HCT116 (cell line): Measurements from ENCODE around the gene DDX24. TPM values are rescaled to one million over a fixed set of nuclear protein-coding genes. Genes with fewer than 3 reads are reported as not detected.

Experiments
- ATAC-seq: fragments of 200-7000 bp; cut with Tn5 transposase; 2 replicates; pipeline ENCODE4 v1.9.1; 2020; ENCODE audit warnings: mild to moderate bottlenecking, moderate library complexity
- BruUV-seq: library from RNA; stranded (reverse); fragments of 400-500 nt; replicated peaks from 2 replicates; lab custom pipeline; 2021; lab: Mats Ljungman, UMichigan
- CTCF ChIA-PET: fragments of 300-600 bp; sonication (Branson Sonifier 250); formaldehyde crosslinking; loops from one replicate; lab custom pipeline; 2021; ENCODE audit warnings: antibody characterized with exemption; lab: Charles Lee
- POLR2A ChIA-PET: fragments of 300-600, 350-600 bp; sonication (Branson Sonifier 250); formaldehyde crosslinking; loops from one replicate; lab custom pipeline; 2021; ENCODE audit warnings: antibody characterized with exemption; lab: Charles Lee
- RAD21 ChIA-PET, 2 experiments: fragments of 300-600 bp; sonication (Branson Sonifier 250); formaldehyde crosslinking; loops; one replicate each; lab custom pipeline; 2023; ENCODE audit warnings: low total read pairs in 2 of 2; ENCODE audit not compliant: uncharacterized antibody in 2 of 2, unreplicated experiment in 2 of 2, low non-redundant PET in 1 of 2; lab: Charles Lee
- DNase-seq: peaks from one replicate; pipeline ENCODE4 v3.0.0-alpha.2; 2010; ENCODE audit warnings: low read depth, low spot score
- H2AFZ ChIP-seq: fragments of 200-600 bp; shearing (Covaris generic), sonication (generic); 2 replicates; pipeline ENCODE4 v1.6.1; 2017; ENCODE audit warnings: low read depth, mixed run types, mixed read lengths, antibody characterized with exemption, low read length; ENCODE audit not compliant: poor library complexity, severe bottlenecking
- H3K27ac ChIP-seq: 2 replicates; pipeline ENCODE4 v1.5.1; 2012; ENCODE audit warnings: low read depth, low read length
- H3K27me3 ChIP-seq: fragments of 200-600 bp; sonication (generic); 2 replicates; pipeline ENCODE4 v1.6.1; 2016; ENCODE audit warnings: mixed run types, low read length, mixed read lengths; ENCODE audit not compliant: insufficient read depth
- H3K36me3 ChIP-seq, 2 experiments: fragments of 200-500 bp in 1 of 2; fragments of 200-600 bp in 1 of 2; sonication (Bioruptor generic) in 1 of 2; sonication (generic) in 1 of 2; 2 replicates each; pipeline versions ENCODE4 v1.5.1 to v1.6.1; 2014 to 2016; ENCODE audit warnings: low read length in 2 of 2, inconsistent platforms in 1 of 2, mixed read lengths in 1 of 2, mixed run types in 1 of 2; ENCODE audit not compliant: insufficient read depth in 2 of 2, control insufficient read depth in 1 of 2
- H3K4me1 ChIP-seq, 2 experiments: fragments of 200-600 bp in 1 of 2; sonication (generic) in 1 of 2; 2 replicates each; pipeline versions ENCODE4 v1.5.1 to v1.6.1; 2012 to 2017; ENCODE audit warnings: low read length in 2 of 2, inconsistent platforms in 1 of 2, mild to moderate bottlenecking in 1 of 2, mixed read lengths in 1 of 2, mixed run types in 1 of 2, moderate library complexity in 1 of 2; ENCODE audit not compliant: insufficient read depth in 2 of 2, control insufficient read depth in 1 of 2
- H3K4me2 ChIP-seq: fragments of 200-600 bp; sonication (generic); 2 replicates; pipeline ENCODE4 v1.6.1; 2017; ENCODE audit warnings: mixed run types, low read length, mixed read lengths
- H3K4me3 ChIP-seq, 2 experiments: fragments of 200-600 bp in 1 of 2; sonication (generic) in 1 of 2; replicated peaks in 1 of 2; 2 replicates each; pipeline ENCODE4 v1.5.1; 2011 to 2016; ENCODE audit warnings: low read length in 2 of 2, control low read depth in 1 of 2, low read depth in 1 of 2, mild to moderate bottlenecking in 1 of 2, mixed read lengths in 1 of 2, mixed run types in 1 of 2
- H3K79me2 ChIP-seq: fragments of 200-600 bp; sonication (generic); 2 replicates; pipeline ENCODE4 v1.6.1; 2017; ENCODE audit warnings: mild to moderate bottlenecking, mixed run types, low read length, moderate library complexity, mixed read lengths; ENCODE audit not compliant: insufficient read depth
- H3K9ac ChIP-seq: fragments of 200-600 bp; sonication (generic); 2 replicates; pipeline ENCODE4 v1.6.1; 2016; ENCODE audit warnings: low read length, mixed read lengths
- H3K9me2 ChIP-seq: fragments of 200-600 bp; sonication (generic), shearing (Covaris generic); 2 replicates; pipeline ENCODE4 v1.6.1; 2017; ENCODE audit warnings: mixed run types, mild to moderate bottlenecking, moderate library complexity; ENCODE audit not compliant: insufficient read depth
- H3K9me3 ChIP-seq, 2 experiments: fragments of 200-500 bp in 1 of 2; fragments of 200-600 bp in 1 of 2; sonication (Bioruptor generic) in 1 of 2; sonication (generic) in 1 of 2; 2 replicates each; pipeline ENCODE4 v1.6.1; 2014 to 2017; ENCODE audit warnings: low read length in 2 of 2, mixed read lengths in 2 of 2, inconsistent platforms in 1 of 2, low read depth in 1 of 2, mild to moderate bottlenecking in 1 of 2, mixed run types in 1 of 2, moderate library complexity in 1 of 2; ENCODE audit not compliant: control insufficient read depth in 1 of 2, insufficient read depth in 1 of 2
- H4K20me1 ChIP-seq: fragments of 200-600 bp; sonication (generic), shearing (Covaris generic); 2 replicates; pipeline ENCODE4 v1.6.1; 2017; ENCODE audit warnings: mixed run types, mild to moderate bottlenecking, moderate library complexity; ENCODE audit not compliant: insufficient read depth
- CBX3 ChIP-seq: IDR thresholded peaks from 2 replicates; pipeline ENCODE4 v1.6.1; 2012; ENCODE audit warnings: low read depth
- CEBPB ChIP-seq: IDR thresholded peaks from 2 replicates; pipeline ENCODE4 v1.6.1; 2012; ENCODE audit warnings: low read depth
- EZH2 ChIP-seq: fragments of 200-600 bp; sonication (generic); IDR thresholded peaks from 2 replicates; pipeline ENCODE4 v1.6.1; 2017; ENCODE audit warnings: antibody characterized with exemption, mixed run types
- EZH2phosphoT487 ChIP-seq: fragments of 200-600 bp; IDR thresholded peaks from 2 replicates; pipeline ENCODE4 v1.6.1; 2018; ENCODE audit warnings: antibody characterized with exemption, borderline replicate concordance
- FOSL1 ChIP-seq: IDR thresholded peaks from 2 replicates; pipeline ENCODE4 v1.6.1; 2012; ENCODE audit warnings: low read depth
- JUND ChIP-seq: IDR thresholded peaks from 2 replicates; pipeline ENCODE4 v1.6.1; 2012
- POLR2A ChIP-seq: IDR thresholded peaks from 2 replicates; pipeline ENCODE4 v1.7.0; 2011; ENCODE audit warnings: borderline replicate concordance; ENCODE audit not compliant: insufficient read depth, insufficient read length; ENCODE audit errors: extremely low read depth
- POLR2AphosphoS5 ChIP-seq: IDR thresholded peaks from 2 replicates; pipeline ENCODE4 v1.6.1; 2011; ENCODE audit warnings: mild to moderate bottlenecking, low read depth, low read length, moderate library complexity
- RAD21 ChIP-seq: IDR thresholded peaks from 2 replicates; pipeline ENCODE4 v1.6.1; 2012; ENCODE audit warnings: low read depth, mild to moderate bottlenecking
- SIN3A ChIP-seq: IDR thresholded peaks from 2 replicates; pipeline ENCODE4 v1.6.1; 2012; ENCODE audit warnings: low read depth
- SP1 ChIP-seq: IDR thresholded peaks from 2 replicates; pipeline ENCODE4 v1.6.1; 2012; ENCODE audit warnings: low read depth
- SRF ChIP-seq: IDR thresholded peaks from 2 replicates; pipeline ENCODE4 v1.6.1; 2012; ENCODE audit warnings: low read depth
- YY1 ChIP-seq: IDR thresholded peaks from 2 replicates; pipeline ENCODE4 v1.6.1; 2011; ENCODE audit warnings: low read length, low read depth, moderate library complexity, mild to moderate bottlenecking; ENCODE audit not compliant: insufficient replicate concordance; ENCODE audit errors: extremely low read depth
- ZFX ChIP-seq: fragments of 450-650 bp; IDR thresholded peaks from 2 replicates; pipeline ENCODE4 v1.6.1; 2017
- ZNF274 ChIP-seq: fragments of 200-500 bp; sonication (Bioruptor generic); IDR thresholded peaks from 2 replicates; pipeline ENCODE4 v1.6.1; 2014; ENCODE audit warnings: mild to moderate bottlenecking, low read depth, low read length, inconsistent platforms
- intact Hi-C: fragments of 100-400 bp; cut with micrococcal nuclease; formaldehyde crosslinking; loops from 2 replicates; pipeline ENCODE4 v1.10.0; 2022
- total RNA-seq: library from RNA; stranded (reverse); gene quantifications from one replicate; pipeline ENCODE4 v1.2.1, GENCODE V29; 2021; ENCODE audit not compliant: unreplicated experiment
- TF ChIP-seq, protein P1 (sequence below): IDR thresholded peaks from 2 replicates; pipeline ENCODE4 v1.6.1; 2012; ENCODE audit warnings: low read depth
- TF ChIP-seq, protein P2 (sequence below): IDR thresholded peaks from 2 replicates; pipeline ENCODE4 v1.6.1; 2011; ENCODE audit warnings: mild to moderate bottlenecking, low read length, moderate library complexity; ENCODE audit not compliant: insufficient replicate concordance; ENCODE audit errors: extremely low read depth
- TF ChIP-seq, protein P3 (sequence below), 3 experiments: fragments of 200-600 bp in 1 of 3; sonication (generic) in 1 of 3; IDR thresholded peaks in 2 of 3; conservative IDR thresholded peaks in 1 of 3; 2 replicates each; pipeline ENCODE4 v1.5.1; 2012 to 2017; ENCODE audit warnings: low read depth in 2 of 3, low read length in 2 of 3, antibody characterized with exemption in 1 of 3, borderline replicate concordance in 1 of 3, control low read depth in 1 of 3, mild to moderate bottlenecking in 1 of 3, mixed read lengths in 1 of 3, mixed run types in 1 of 3, moderate library complexity in 1 of 3; ENCODE audit not compliant: insufficient read depth in 1 of 3
- TF ChIP-seq, protein P4 (sequence below): IDR thresholded peaks from 2 replicates; pipeline ENCODE4 v1.6.1; 2012

DDX24 gene
- total RNA-seq, 1 experiment from 2014 or later, result 169 TPM

DNA sequence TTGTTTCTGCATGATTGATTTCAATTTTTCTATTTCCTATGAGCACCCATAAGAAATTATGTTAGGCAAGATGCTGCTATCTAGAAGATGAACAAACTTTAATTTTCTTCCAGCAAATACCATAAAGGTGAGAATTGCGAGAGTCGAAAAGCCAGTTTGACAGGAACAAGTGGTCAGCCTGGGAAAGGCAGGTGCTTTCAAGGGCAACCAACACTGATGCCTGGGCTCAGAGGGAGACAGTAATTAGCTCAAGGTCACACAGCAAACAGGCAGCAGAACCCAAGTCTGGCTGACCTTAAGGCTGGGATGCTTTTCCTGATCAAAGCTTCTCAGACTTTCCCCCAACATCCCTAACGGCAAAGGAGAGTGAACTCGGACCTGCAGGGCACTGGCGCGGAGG lies 61.7 kb downstream of the DDX24 start:
- Histone ChIP-seq H3K79me2 (no peaks in the 10 kb centered on the region), H3K9ac (no peak overlapping the region), H3K27ac (no peak overlapping the region), H3K4me3 (no peak overlapping the region), H3K27me3 (no peaks in the 10 kb centered on the region), H3K36me3 (no peaks in the 10 kb centered on the region), H3K9me2 (no peaks in the 10 kb centered on the region), H3K4me2 (no peak overlapping the region), H3K4me1 (peaks cover 5 to 18% of the 10 kb centered on the region in 2 experiments; a peak in 3 of 4 replicates), H3K9me3 (no peaks in the 10 kb centered on the region), H4K20me1 (no peaks in the 10 kb centered on the region), H2AFZ (no peak overlapping the region)
- ATAC-seq (no peak), DNase-seq (no peak)
- CTCF ChIA-PET, result interaction anchor here (1.1 to 1.4 kb wide), 2 partner anchors 80 to 117 kb away, joined by 5 to 6 read pairs; no protein-coding TSS in a partner anchor
- RAD21 ChIA-PET, result no interaction called here
- POLR2A ChIA-PET, result no interaction called here
- BruUV-seq, result no TSS peak
- intact Hi-C loops, result no loop called here
- TF ChIP-seq, protein P1, sequence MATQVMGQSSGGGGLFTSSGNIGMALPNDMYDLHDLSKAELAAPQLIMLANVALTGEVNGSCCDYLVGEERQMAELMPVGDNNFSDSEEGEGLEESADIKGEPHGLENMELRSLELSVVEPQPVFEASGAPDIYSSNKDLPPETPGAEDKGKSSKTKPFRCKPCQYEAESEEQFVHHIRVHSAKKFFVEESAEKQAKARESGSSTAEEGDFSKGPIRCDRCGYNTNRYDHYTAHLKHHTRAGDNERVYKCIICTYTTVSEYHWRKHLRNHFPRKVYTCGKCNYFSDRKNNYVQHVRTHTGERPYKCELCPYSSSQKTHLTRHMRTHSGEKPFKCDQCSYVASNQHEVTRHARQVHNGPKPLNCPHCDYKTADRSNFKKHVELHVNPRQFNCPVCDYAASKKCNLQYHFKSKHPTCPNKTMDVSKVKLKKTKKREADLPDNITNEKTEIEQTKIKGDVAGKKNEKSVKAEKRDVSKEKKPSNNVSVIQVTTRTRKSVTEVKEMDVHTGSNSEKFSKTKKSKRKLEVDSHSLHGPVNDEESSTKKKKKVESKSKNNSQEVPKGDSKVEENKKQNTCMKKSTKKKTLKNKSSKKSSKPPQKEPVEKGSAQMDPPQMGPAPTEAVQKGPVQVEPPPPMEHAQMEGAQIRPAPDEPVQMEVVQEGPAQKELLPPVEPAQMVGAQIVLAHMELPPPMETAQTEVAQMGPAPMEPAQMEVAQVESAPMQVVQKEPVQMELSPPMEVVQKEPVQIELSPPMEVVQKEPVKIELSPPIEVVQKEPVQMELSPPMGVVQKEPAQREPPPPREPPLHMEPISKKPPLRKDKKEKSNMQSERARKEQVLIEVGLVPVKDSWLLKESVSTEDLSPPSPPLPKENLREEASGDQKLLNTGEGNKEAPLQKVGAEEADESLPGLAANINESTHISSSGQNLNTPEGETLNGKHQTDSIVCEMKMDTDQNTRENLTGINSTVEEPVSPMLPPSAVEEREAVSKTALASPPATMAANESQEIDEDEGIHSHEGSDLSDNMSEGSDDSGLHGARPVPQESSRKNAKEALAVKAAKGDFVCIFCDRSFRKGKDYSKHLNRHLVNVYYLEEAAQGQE, result no peak
- TF ChIP-seq FOSL1 (no peak), SP1 (no peak), CEBPB (no peak), ZFX (no peak), POLR2AphosphoS5 (no peak), SRF (no peak), SIN3A (no peak), ZNF274 (no peak), CBX3 (no peak), JUND (no peak), EZH2phosphoT487 (no peak), EZH2 (no peak), POLR2A (no peak), RAD21 (no peak), YY1 (no peak)
- TF ChIP-seq, protein P2, sequence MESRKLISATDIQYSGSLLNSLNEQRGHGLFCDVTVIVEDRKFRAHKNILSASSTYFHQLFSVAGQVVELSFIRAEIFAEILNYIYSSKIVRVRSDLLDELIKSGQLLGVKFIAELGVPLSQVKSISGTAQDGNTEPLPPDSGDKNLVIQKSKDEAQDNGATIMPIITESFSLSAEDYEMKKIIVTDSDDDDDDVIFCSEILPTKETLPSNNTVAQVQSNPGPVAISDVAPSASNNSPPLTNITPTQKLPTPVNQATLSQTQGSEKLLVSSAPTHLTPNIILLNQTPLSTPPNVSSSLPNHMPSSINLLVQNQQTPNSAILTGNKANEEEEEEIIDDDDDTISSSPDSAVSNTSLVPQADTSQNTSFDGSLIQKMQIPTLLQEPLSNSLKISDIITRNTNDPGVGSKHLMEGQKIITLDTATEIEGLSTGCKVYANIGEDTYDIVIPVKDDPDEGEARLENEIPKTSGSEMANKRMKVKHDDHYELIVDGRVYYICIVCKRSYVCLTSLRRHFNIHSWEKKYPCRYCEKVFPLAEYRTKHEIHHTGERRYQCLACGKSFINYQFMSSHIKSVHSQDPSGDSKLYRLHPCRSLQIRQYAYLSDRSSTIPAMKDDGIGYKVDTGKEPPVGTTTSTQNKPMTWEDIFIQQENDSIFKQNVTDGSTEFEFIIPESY, result no peak
- TF ChIP-seq, protein P3, sequence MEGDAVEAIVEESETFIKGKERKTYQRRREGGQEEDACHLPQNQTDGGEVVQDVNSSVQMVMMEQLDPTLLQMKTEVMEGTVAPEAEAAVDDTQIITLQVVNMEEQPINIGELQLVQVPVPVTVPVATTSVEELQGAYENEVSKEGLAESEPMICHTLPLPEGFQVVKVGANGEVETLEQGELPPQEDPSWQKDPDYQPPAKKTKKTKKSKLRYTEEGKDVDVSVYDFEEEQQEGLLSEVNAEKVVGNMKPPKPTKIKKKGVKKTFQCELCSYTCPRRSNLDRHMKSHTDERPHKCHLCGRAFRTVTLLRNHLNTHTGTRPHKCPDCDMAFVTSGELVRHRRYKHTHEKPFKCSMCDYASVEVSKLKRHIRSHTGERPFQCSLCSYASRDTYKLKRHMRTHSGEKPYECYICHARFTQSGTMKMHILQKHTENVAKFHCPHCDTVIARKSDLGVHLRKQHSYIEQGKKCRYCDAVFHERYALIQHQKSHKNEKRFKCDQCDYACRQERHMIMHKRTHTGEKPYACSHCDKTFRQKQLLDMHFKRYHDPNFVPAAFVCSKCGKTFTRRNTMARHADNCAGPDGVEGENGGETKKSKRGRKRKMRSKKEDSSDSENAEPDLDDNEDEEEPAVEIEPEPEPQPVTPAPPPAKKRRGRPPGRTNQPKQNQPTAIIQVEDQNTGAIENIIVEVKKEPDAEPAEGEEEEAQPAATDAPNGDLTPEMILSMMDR (IDR thresholded peaks at IDR 0.05 in 2 of 3, conservative IDR thresholded peaks at IDR 0.05 in 1 of 3; ENCODE audit: borderline replicate concordance in 1 of 3, insufficient read depth in 1 of 3, low read depth in 2 of 3, low read length in 2 of 3), result no peak
- TF ChIP-seq, protein P4, sequence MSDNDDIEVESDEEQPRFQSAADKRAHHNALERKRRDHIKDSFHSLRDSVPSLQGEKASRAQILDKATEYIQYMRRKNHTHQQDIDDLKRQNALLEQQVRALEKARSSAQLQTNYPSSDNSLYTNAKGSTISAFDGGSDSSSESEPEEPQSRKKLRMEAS, result no peak
